K562 (cell line): ENCODE data around the gene TBRG1. TPM values are rescaled to one million over a fixed set of nuclear protein-coding genes. Genes with fewer than 3 reads are reported as not detected.

Experiments
- CBX1 ChIP-seq: sonication (generic); IDR thresholded peaks from 2 replicates; pipeline ENCODE4 v1.6.1; 2016; ENCODE audit warnings: antibody characterized with exemption, low read depth, mild to moderate bottlenecking
- CHD1 ChIP-seq: fragments of 200-600 bp; sonication (generic); IDR thresholded peaks from one replicate; pipeline ENCODE4 v1.6.1; 2012; ENCODE audit warnings: mild to moderate bottlenecking, moderate library complexity, low read length, inconsistent platforms
- CLOCK ChIP-seq: fragments of 250-450 bp; sonication (Bioruptor Pico); IDR thresholded peaks from 2 replicates; pipeline ENCODE4 v1.4.0; 2020; ENCODE audit warnings: mild to moderate bottlenecking, moderate library complexity, borderline replicate concordance
- DNMT1 ChIP-seq: fragments of 450-650 bp; IDR thresholded peaks from 2 replicates; pipeline ENCODE4 v1.6.1; 2016; ENCODE audit warnings: antibody characterized with exemption, mild to moderate bottlenecking
- E2F8 ChIP-seq: fragments of 450-650 bp; IDR thresholded peaks from 2 replicates; pipeline ENCODE4 v1.7.1; 2018; ENCODE audit warnings: mild to moderate bottlenecking, low read depth; ENCODE audit not compliant: partially characterized antibody
- EP300 ChIP-seq: IDR thresholded peaks from 2 replicates; pipeline ENCODE4 v1.6.1; 2012; ENCODE audit warnings: low read length, improper control_type of control experiment
- GATA2 ChIP-seq: sonication (generic); formaldehyde crosslinking; IDR thresholded peaks from 2 replicates; pipeline ENCODE4 v1.4.0; 2020; ENCODE audit warnings: mild to moderate bottlenecking, missing genetic modification reagents
- HINFP ChIP-seq: fragments of 450-650 bp; conservative IDR thresholded peaks from 2 replicates; pipeline ENCODE4 v1.6.1; 2016; ENCODE audit warnings: missing genetic modification characterization, low read depth, mild to moderate bottlenecking, control low read depth, missing compliant biosample characterization
- NFIX ChIP-seq: fragments of 250-450 bp; sonication (Bioruptor Pico); IDR thresholded peaks from 2 replicates; pipeline ENCODE4 v1.4.0; 2020; ENCODE audit warnings: low read depth, mild to moderate bottlenecking, moderate library complexity
- PML ChIP-seq: IDR thresholded peaks from 2 replicates; pipeline ENCODE4 v1.6.1; 2012; ENCODE audit warnings: low read length, inconsistent platforms
- RCOR1 ChIP-seq, 2 experiments: IDR thresholded peaks; 2 replicates each; pipeline ENCODE4 v1.6.1; 2012; ENCODE audit warnings: low read depth in 2 of 2, low read length in 2 of 2, borderline replicate concordance in 1 of 2, improper control_type of control experiment in 1 of 2
- SAFB ChIP-seq: fragments of 200-400 bp; formaldehyde crosslinking; IDR thresholded peaks from 2 replicates; pipeline ENCODE4 v1.6.1; 2017; ENCODE audit warnings: low read depth, low read length, borderline replicate concordance
- SIN3A ChIP-seq, 2 experiments: fragments of 150-350 bp in 1 of 2; IDR thresholded peaks; 2 replicates each; pipeline ENCODE4 v1.6.1; 2011 to 2016; ENCODE audit warnings: borderline replicate concordance in 2 of 2, low read depth in 2 of 2, low read length in 2 of 2, mild to moderate bottlenecking in 2 of 2, moderate library complexity in 2 of 2; ENCODE audit not compliant: control insufficient read depth in 1 of 2
- SIRT6 ChIP-seq: IDR thresholded peaks from one replicate; pipeline ENCODE4 v1.6.1; 2012; ENCODE audit warnings: low read depth, mild to moderate bottlenecking, control low read depth, inconsistent platforms, low read length, moderate library complexity
- SMARCA5 ChIP-seq: fragments of 450-650 bp; IDR thresholded peaks from 2 replicates; pipeline ENCODE4 v1.6.1; 2016
- TEAD2 ChIP-seq: fragments of 450-650 bp; IDR thresholded peaks from 2 replicates; pipeline ENCODE4 v1.6.1; 2016; ENCODE audit warnings: missing genetic modification characterization, control low read depth, missing compliant biosample characterization
- ZBED1 ChIP-seq: IDR thresholded peaks from 2 replicates; pipeline ENCODE4 v1.6.1; 2014
- ZNF143 ChIP-seq: sonication (generic); formaldehyde crosslinking; IDR thresholded peaks from 2 replicates; pipeline ENCODE4 v1.9.0; 2022; ENCODE audit warnings: mild to moderate bottlenecking, missing genetic modification reagents
- ZNF224 ChIP-seq: sonication (generic); formaldehyde crosslinking; IDR thresholded peaks from 2 replicates; pipeline ENCODE4 v1.8.0; 2022; ENCODE audit warnings: mild to moderate bottlenecking, missing genetic modification reagents
- ZNF589 ChIP-seq: fragments of 200-800 bp; sonication (Bioruptor generic); IDR thresholded peaks from 2 replicates; pipeline ENCODE4 v1.6.1; 2016; ENCODE audit warnings: low read depth, missing genetic modification characterization, missing compliant biosample characterization
- ZNF639 ChIP-seq, 2 experiments: fragments of 200-800 bp in 1 of 2; sonication (Bioruptor generic) in 1 of 2; sonication (generic) in 1 of 2; formaldehyde crosslinking in 1 of 2; IDR thresholded peaks in 1 of 2; conservative IDR thresholded peaks in 1 of 2; 2 replicates each; pipeline versions ENCODE4 v1.5.0 to v1.6.1; 2016 to 2020; ENCODE audit warnings: missing compliant biosample characterization in 1 of 2, missing genetic modification characterization in 1 of 2, missing genetic modification reagents in 1 of 2
- ZNF717 ChIP-seq: fragments of 250-450 bp; sonication (Bioruptor Pico); IDR thresholded peaks from 2 replicates; pipeline ENCODE4 v1.5.0; 2021
- polyA plus RNA-seq, 8 experiments: library from polyadenylated mRNA; depleted of rRNA in 4 of 8; stranded (reverse) in 5 of 8; unstranded in 3 of 8; fragments of >200 nt; fragmentation: Nextera tagmentation in 2 of 8; fragmentation: Illumina TruSeq in 1 of 8; extraction: Ambion mirVana in 2 of 8; extraction: Trizol in 1 of 8; gene quantifications; 2 replicates each; pipeline versions ENCODE4 v1.2.1 to v1.2.3, GENCODE V29; 2011 to 2014; ENCODE audit warnings: inconsistent platforms in 1 of 8, missing spikeins in 1 of 8
- total RNA-seq, 7 experiments: library from RNA; depleted of rRNA in 6 of 7; stranded (reverse); fragments of >200 nt in 6 of 7; fragmentation: Illumina TruSeq in 2 of 7; extraction: Trizol in 2 of 7; gene quantifications; 2 replicates each; pipeline versions ENCODE4 v1.2.1 to v1.2.3, GENCODE V29; 2011 to 2021; ENCODE audit warnings: low replicate concordance in 1 of 7

TBRG1 gene
- total and polyA plus RNA-seq, 9 of the 15 experiments (the other 6 are each of a cell fraction or from before 2014, with no cell fraction given): 8.7 to 30.0 (median 20.2) TPM

- no peak for TF ChIP-seq SIN3A (IDR thresholded peaks at IDR 0.05; ENCODE audit: borderline replicate concordance in 2 of 2, control insufficient read depth in 1 of 2, low read depth in 2 of 2, low read length in 2 of 2)
- peak; percentile 84 for TF ChIP-seq PML
- no peak for TF ChIP-seq TEAD2 (tag)
- peak; percentile 88; the same call in 1 of the 2 replicates for TF ChIP-seq EP300
- TF ChIP-seq ZNF639 (CRISPR knock-in tag; conservative IDR thresholded peaks at IDR 0.05 in 1 of 2, IDR thresholded peaks at IDR 0.05 in 1 of 2): no peak
- peak; percentile 46; the same call in 1 of the 2 replicates for TF ChIP-seq ZNF589 (CRISPR knock-in tag)
- no peak for TF ChIP-seq ZBED1
- TF ChIP-seq CLOCK (CRISPR knock-in tag): no peak
- TF ChIP-seq ZNF717 (CRISPR knock-in tag): no peak
- no peak for TF ChIP-seq SMARCA5
- no peak for TF ChIP-seq SAFB
- peak in 1 of 2 experiments; percentile 90; a peak in 2 of 4 replicates for TF ChIP-seq RCOR1 (IDR thresholded peaks at IDR 0.05; ENCODE audit: borderline replicate concordance in 1 of 2, low read depth in 2 of 2, low read length in 2 of 2)
- TF ChIP-seq SIRT6: no peak
- no peak for TF ChIP-seq CBX1
- no peak for TF ChIP-seq E2F8
- TF ChIP-seq HINFP (tag): no peak
- no peak for TF ChIP-seq ZNF224 (CRISPR knock-in tag)
- no peak for TF ChIP-seq ZNF143 (CRISPR knock-in tag)
- TF ChIP-seq DNMT1: no peak
- TF ChIP-seq CHD1: no peak
- TF ChIP-seq NFIX (CRISPR knock-in tag): no peak
- TF ChIP-seq GATA2 (CRISPR knock-in tag): peak; percentile 83
Measured at GRCh38 chr11:124667601-124668000, 44.9 kb downstream of the TBRG1 start (continued).
